Measurements from ENCODE around the gene OPRM1. TPM values are rescaled to one million over a fixed set of nuclear protein-coding genes. Genes with fewer than 3 reads are reported as not detected.
A peak's percentile ranks its signal among the peaks of the same experiment; 100 is the strongest.

Gene OPRM1
- total RNA-seq, 1 donor from 2014 or later = not detected

DNA sequence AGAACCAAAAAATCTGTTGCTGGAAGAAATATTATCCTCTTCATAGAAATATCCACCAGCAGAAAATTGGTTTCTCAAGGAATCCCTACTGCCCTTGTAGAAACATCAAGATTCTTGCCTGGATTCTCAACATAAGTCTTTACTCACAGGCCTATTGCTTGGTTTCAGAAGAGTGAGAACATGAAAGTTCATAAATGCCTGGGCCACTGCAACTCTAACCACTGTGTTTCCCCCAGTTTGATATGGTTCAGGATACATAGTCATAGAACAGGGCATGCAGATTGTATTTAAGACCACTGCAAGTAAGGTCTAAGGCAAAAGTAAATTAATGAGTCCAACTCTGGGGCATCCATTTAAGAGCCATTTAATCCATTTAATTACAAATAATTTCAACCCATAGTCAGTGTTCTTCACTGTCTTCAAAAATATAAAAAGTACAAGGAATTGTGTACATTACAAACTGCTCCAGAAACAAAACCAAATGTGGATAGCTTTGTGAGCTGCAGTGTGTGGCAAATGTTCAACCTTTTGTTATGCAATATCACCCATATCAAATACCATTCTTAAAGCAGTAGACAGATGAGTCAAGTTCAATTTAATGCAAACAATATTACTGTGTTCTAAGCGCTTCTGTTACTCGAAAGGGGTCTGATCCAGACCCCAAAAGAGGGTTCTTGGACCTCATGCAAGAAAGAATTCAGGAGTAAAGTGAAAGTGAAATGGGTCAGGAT is 83.3 kb downstream of the OPRM1 start:
- Mint-ChIP-seq H3K27me3 (ENCODE audit: low read depth) (no peaks in the 10 kb centered on the region), H3K4me1 (peaks cover 33% of the 10 kb centered on the region), H3K36me3 (ENCODE audit: low read depth) (no peaks in the 10 kb centered on the region), H3K4me3 (peak overlapping the region; percentile 5), H3K9me3 (peaks cover 7% of the 10 kb centered on the region), H3K27ac (ENCODE audit: unreplicated experiment) (peak overlapping the region; percentile 9)
- TF ChIP-seq, protein P1, sequence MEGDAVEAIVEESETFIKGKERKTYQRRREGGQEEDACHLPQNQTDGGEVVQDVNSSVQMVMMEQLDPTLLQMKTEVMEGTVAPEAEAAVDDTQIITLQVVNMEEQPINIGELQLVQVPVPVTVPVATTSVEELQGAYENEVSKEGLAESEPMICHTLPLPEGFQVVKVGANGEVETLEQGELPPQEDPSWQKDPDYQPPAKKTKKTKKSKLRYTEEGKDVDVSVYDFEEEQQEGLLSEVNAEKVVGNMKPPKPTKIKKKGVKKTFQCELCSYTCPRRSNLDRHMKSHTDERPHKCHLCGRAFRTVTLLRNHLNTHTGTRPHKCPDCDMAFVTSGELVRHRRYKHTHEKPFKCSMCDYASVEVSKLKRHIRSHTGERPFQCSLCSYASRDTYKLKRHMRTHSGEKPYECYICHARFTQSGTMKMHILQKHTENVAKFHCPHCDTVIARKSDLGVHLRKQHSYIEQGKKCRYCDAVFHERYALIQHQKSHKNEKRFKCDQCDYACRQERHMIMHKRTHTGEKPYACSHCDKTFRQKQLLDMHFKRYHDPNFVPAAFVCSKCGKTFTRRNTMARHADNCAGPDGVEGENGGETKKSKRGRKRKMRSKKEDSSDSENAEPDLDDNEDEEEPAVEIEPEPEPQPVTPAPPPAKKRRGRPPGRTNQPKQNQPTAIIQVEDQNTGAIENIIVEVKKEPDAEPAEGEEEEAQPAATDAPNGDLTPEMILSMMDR (conservative IDR thresholded peaks at IDR 0.05) = no peak
- DNase-seq (ENCODE audit: low read depth, low spot score) = no peak

GRCh38 chr6:154123155-154123956 is 84.3 kb downstream of the OPRM1 start:
- Mint-ChIP-seq H3K36me3 (ENCODE audit: low read depth) (no peaks in the 10 kb centered on the region), H3K9me3 (peaks cover 7% of the 10 kb centered on the region), H3K27me3 (ENCODE audit: low read depth) (no peaks in the 10 kb centered on the region), H3K27ac (ENCODE audit: unreplicated experiment) (peak overlapping the region; percentile 54), H3K4me1 (peaks cover 43% of the 10 kb centered on the region), H3K4me3 (peak overlapping the region; percentile 5)
- DNase-seq (ENCODE audit: low read depth, low spot score) = no peak
- TF ChIP-seq, protein P1 (conservative IDR thresholded peaks at IDR 0.05) = no peak

- TF ChIP-seq, protein P1 (conservative IDR thresholded peaks at IDR 0.05) = no peak
- Mint-ChIP-seq H3K27ac (ENCODE audit: unreplicated experiment) (no peak overlapping the region), H3K4me3 (no peak overlapping the region), H3K27me3 (ENCODE audit: low read depth) (no peaks in the 10 kb centered on the region), H3K4me1 (peaks cover 52% of the 10 kb centered on the region), H3K9me3 (peaks cover 7% of the 10 kb centered on the region), H3K36me3 (ENCODE audit: low read depth) (no peaks in the 10 kb centered on the region)
- DNase-seq (ENCODE audit: low read depth, low spot score) = no peak
These were observed 86.4 kb downstream of the OPRM1 start for GRCh38 chr6:154125421-154125820.

DNA sequence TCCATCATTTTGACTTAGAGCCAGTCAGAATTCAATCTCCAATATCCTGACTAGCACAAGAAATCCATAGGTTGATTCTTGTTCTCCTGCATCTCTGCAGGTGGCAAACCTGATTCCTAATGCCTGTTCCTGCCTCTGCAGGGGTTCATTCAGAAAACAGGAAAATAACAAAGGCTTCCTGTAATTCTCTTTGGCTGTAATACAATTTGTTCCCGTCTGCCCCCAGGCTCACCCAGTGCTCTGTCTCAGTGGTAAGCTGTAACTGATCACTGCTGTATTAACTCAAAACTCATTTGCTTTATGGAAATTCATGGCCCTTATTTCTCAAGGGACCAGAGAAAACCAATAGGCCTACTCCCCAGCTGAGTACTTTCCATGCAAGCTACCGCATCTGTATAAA is 88.6 kb downstream of the OPRM1 start:
- DNase-seq (ENCODE audit: low read depth, low spot score) = no peak
- Mint-ChIP-seq H3K9me3 (peaks cover 2% of the 10 kb centered on the region), H3K4me3 (no peak overlapping the region), H3K36me3 (ENCODE audit: low read depth) (no peaks in the 10 kb centered on the region), H3K4me1 (peaks cover 56% of the 10 kb centered on the region), H3K27ac (ENCODE audit: unreplicated experiment) (no peak overlapping the region), H3K27me3 (ENCODE audit: low read depth) (no peaks in the 10 kb centered on the region)
- TF ChIP-seq, protein P1 (conservative IDR thresholded peaks at IDR 0.05) = no peak

- Mint-ChIP-seq H3K4me3 (no peak overlapping the region), H3K4me1 (peaks cover 19% of the 10 kb centered on the region), H3K9me3 (no peaks in the 10 kb centered on the region), H3K27ac (ENCODE audit: unreplicated experiment) (no peak overlapping the region), H3K36me3 (ENCODE audit: low read depth) (no peaks in the 10 kb centered on the region), H3K27me3 (ENCODE audit: low read depth) (no peaks in the 10 kb centered on the region)
- TF ChIP-seq, protein P1 (conservative IDR thresholded peaks at IDR 0.05) = no peak
- DNase-seq (ENCODE audit: low read depth, low spot score) = no peak
These were observed 95.6 kb downstream of the OPRM1 start for GRCh38 chr6:154134471-154135147.

Data from neural crest cell (in vitro differentiated cells).